GM18502 (cell line): Measurements from ENCODE around the gene SLITRK3.
"Not testable (repeated sequence)": the region's sequence is repeated elsewhere in the genome, so short reads cannot be mapped to it uniquely, and the experiment has no call there.

ENCODE experiments used
- ATAC-seq: cut with Tn5 transposase; IDR thresholded peaks from one replicate; pipeline ENCODE4 v1.9.1; 2021; ENCODE audit warnings: mild to moderate bottlenecking; ENCODE audit not compliant: unreplicated experiment, poor library complexity

Gene SLITRK3

DNA sequence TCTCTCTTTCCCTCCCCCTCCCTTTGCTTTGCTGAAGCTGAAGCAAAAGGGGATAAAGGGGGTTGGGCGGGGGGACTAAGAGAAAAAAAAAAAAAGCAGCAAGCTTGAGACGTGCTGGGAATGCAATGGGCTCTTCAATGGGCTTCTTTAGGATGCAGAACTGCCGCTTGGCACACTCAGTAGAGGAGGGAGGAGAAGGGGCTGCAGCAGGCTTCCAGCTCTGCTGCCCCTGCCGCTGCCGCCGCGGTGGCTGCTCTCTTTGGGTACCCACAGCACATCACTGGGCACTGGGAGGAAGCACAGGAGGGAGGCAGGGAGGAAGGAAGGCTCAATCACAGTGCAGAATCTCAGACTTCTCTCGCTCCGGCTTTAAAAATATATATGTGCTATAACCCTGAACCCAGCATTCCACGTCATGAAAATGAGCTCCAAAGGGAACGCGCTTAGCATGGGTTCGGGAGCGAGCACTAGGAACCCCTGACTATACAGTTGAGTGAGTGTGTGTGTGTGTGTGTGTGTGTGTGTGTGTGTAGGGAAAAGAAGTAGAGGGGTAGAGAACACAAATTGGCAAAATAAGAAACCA, 3.5 kb downstream of the SLITRK3 start:
- no peak for ATAC-seq

DNA sequence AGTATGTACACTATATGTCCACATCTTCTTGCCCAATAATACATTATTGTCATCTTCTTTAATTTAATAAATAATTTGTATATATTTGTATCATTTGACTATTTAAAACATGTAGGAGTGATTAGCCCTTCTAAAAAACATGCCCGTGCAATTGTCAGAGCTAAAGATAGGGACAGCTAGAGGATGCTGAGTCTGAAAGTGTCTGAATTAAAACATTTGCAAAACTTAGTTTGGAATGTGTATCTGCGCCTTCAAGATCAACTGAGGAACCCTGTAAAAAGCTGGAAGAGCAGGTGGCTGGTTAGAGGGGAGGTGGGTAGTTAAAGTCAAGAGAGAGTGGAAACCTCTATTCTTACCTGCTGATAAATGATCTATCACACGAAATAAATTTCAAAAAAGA, 4.7 kb downstream of the SLITRK3 start:
- no peak for ATAC-seq

DNA sequence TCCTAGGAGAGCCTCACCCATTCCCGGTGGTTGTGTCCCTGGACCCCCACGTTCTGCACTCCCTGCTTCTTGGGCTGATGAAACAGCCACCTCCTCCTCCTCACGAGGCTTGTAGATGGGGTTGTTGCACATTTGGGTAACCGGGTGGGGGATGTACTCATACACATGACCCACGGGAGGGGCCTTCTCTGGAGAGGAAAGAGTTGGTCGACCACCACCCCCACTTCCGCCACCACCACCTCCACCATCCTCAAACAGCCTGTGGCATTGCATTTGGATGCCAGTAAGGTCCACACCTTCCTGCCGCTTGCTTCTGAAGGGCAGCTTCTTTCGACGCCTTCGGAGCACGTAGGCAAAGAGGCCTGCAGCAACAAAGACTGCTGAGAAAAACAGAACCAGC, 7.7 kb downstream of the SLITRK3 start:
- ATAC-seq, result no peak

DNA sequence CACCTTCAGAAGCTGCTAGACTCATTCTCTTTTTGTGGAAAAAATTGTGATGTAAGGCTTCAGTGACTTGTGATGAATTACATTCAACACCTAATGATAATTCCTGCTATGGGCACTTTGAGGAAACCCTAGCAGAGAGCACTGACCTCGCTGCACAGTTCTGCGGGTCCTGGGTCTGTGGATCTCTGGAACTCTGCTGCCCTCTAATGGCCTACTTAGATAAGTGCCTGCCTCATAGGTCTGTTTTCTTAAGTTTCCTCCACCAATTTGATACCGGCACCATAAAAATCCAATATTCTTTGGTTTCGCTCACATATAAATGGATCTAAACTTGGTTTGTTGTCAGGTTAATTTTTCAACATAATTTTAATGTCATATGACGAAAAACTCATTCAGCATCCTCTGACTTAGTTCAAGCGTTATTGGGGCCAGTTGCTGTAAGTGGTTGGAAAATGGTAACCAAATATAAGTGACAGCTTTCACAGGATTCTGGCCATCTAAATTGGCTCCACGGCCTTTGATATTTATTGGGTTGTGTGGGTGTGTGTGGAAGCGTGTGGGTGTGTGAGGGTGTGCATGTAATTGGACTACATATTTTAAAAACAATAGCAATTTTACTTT, 10.4 kb downstream of the SLITRK3 start:
- peak; percentile 98 for ATAC-seq

DNA sequence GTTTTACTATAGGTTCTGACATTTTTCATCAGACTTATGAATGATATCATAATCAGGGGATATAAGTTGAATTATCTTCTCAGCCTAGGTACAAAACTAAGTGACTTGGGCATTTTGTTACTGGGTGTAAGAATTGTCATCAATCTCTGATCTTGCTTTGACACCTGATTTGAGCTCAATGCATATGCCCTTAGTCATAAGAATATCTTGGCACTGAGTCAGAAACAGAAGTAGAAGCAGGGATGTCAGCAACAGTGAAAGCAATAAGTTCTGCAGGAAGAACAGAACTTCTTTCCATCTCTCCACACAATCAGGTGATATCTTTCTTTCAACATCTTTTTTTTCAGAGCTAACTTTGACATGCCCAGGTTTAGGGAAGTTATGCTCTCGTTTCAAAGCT, 14.6 kb downstream of the SLITRK3 start:
- no peak for ATAC-seq

DNA sequence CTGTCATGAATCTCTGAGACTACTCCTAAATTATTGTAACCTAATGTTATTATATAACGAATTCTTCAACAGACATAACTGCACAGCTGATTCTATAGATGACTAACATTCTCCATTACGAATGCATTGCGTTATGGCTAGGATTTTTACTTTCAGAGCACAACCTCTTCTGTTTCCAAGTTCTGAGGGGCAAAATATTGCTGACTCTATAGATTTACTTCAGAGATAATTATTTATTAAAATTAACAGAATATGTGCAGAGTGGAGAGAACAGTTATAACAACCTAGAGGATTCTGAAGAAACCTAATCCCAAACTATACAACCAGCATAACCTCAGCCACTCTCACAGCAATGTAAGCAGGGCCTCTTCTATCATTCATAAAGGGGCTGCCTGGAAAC, 25.9 kb downstream of the SLITRK3 start:
- ATAC-seq, result no peak

DNA sequence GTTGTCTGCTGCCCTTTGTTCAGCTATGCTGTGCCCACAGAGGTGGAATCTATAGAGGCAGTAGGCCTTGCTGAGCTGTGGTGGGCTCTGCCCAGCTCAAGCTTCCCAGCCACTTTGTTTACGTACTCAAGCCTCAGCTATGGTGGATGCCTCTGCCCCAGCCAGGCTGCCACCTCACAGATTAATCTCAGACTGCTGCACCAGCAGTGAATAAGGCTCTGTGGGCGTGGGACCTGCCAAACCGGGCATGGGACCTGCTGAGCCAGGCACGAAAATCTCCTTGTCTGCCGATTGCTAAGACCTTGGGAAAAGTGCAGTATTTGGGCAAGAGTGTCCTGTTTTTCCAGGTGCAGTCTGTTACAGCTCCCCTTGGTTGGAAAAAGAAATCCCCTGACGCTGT, 26.8 kb downstream of the SLITRK3 start:
- ATAC-seq, result no peak

DNA sequence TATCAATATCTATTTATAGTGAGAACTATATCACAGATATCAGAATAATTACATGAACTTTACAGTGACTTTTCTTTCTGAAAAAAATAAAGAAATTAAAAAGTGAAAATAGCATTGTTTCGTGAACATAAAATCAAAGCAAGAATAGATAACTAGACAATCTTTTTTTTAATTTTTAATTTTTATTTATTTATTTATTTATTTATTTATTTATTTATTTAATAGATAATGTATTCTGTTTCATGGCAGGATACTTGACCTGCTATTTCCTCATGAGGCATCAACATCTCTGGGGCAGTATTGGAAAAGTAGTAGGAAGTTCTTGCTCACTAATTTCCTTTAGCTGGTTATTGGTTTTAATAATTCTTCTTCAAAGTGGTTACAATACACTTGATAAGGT, 33.3 kb downstream of the SLITRK3 start:
- no peak for ATAC-seq

DNA sequence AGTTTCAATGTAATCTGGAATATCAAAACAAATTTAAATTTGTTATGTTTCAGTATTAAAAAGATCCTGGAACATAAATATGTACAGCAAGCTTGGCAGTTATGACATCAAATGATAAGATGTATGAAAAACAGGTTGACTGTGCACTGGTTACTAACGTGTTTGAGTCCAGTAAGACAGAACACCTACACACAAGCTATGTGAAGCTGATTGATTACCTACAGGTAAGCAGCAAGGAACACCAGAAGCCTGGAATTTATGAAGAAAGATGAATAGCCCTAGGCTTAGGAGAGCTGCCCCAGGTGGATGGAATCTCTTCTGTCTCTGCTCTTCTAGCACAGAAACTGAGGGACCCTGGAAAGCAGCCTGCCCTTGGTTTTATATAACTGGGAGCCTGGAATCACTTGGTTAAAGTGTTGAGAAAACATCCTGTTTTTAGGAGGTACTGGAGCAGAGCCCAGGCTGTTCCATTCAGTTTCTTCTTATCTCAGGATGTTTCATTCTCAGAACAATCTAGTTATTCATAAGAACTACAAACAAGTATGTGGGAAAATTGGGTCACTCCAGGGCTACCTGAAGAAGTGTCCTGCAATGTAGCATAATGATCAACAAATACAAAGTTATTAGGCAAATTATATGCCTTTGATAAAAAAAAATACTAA, 36.3 kb downstream of the SLITRK3 start:
- ATAC-seq, result no peak

DNA sequence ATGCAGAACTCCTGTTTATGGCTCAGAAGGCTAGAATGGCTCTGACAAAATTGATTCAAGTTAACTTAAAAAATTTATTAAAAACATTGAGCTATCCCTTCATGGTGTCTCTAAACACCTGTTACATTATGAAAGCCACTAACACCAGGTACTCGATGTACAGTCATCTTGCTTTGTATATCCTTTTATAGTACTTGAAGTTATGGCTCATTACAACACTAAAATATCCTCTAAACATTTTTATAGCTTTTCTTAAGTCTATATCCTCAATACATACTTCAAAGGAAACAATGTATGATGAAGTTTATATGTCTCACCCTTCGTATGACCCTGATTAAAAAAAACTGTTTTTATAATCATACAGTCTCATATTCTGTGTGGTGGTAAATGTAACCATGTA, 38.2 kb downstream of the SLITRK3 start:
- no peak for ATAC-seq

DNA sequence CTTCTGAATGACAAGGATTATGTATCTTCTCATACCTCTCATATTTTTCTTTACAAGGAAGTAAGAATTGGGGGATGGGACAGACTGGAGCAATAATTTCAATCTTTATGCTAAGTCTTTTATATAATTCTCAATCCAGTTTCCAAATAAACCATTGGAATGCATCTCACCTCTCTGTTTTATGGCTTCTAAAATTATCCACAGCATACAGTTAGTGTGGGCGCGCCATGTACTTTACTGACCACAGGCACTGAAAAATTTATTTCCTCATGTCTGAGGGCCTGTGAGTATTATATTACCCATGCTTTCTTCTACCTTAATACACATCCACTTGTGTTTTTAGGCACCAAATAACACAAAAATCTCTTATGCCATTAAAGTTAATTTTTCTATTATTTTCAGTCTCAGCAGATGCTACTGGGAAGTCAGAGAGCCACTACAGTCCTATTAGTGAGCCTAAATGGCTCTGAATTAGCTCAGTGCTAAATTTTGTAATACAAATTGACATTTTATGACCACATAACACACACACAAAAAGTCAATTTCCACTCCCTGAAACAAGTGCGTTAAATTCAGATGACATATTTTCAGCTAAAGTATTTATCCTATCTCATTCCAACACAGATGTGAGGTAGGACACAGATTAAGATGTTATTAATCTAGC, 39.3 kb downstream of the SLITRK3 start:
- no peak for ATAC-seq

DNA sequence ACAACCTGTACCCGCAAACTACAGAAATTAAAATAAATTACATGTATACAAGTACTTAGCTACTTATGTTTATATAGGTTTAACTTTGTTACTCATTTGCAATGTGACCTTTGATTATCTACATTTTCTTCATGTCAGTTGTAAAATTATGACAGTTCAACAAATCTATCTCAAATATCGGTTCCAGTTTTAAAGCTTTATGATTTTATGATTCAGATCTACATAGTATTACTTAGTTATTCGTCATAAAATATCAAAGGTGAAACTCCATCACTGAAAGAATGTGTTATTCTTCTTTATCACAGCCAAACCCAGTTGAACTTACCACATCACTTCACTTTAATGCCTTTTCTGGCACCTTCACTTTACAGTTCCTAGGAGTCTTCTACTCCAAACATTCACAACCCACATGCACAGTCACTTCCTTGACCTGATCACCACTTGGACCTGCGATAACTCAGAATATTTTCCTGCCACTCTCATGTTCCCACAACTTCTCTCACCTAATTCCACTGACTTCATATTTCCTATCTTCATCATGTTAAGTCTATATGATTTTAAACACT, 47.2 kb downstream of the SLITRK3 start:
- no peak for ATAC-seq

DNA sequence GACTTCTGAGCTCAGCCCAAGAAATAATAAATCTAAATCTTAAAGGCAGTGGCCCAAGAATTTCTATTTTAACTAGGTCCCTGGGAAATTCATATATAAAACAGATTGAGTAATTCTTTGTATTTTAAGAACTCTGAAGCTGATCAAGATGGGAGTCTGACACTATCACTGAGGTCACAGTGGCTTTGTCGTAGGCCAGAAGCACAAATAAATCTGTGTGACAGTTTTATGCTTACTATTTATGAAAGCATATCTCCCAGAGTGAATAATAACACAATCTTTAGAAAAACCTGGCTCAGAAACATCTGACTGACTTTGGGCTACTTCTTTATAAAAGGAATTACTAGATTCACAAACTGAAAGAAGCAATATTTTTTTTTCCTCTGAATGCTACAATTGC, 51.9 kb downstream of the SLITRK3 start:
- ATAC-seq, result no peak

DNA sequence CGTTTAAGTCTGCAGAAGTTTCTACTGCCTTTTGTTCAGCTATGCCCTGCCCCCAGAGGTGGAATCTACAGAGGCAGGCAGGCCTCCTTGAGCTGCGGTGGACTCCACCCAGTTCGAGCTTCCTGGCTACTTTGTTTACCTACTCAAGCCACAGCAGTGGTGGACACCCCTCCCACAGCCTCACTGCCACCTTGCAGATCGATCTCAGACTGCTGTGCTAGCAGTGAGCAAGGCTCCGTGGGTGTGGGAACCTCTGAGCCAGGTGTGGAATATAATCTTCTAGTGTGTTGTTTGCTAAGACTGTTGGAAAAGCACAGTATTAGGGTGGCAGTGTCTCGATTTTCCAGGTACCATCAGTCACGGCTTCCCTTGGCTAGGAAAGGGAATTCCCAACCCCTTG, 56.3 kb downstream of the SLITRK3 start:
- ATAC-seq, result not testable (repeated sequence)
